Upper lobe of left lung (tissue), 4 donors: ENCODE data around the gene FCSK.

Experiments used
- CTCF ChIP-seq, 6 experiments: fragments of 450-650 bp in 4 of 6; fragments of 200-600 bp in 2 of 6; sonication (generic) in 2 of 6; IDR thresholded peaks; one replicate each; pipeline ENCODE4 v1.5.1; 2016 to 2019; ENCODE audit warnings: antibody characterized with exemption in 6 of 6
- POLR2A ChIP-seq, 4 donors: fragments of 450-650 bp; IDR thresholded peaks; one replicate each; pipeline ENCODE4 v1.5.1; 2016 to 2017; ENCODE audit warnings: antibody characterized with exemption in 4 of 4, mild to moderate bottlenecking in 2 of 4
- POLR2AphosphoS5 ChIP-seq, 2 donors: sonication (generic); formaldehyde crosslinking; IDR thresholded peaks; one replicate each; pipeline ENCODE4 v1.5.1; 2017; ENCODE audit warnings: antibody characterized with exemption in 2 of 2

GRCh38 chr16:70494202-70494770 lies 39.9 kb downstream of the FCSK start:
- TF ChIP-seq POLR2AphosphoS5 (IDR thresholded peaks at IDR 0.05) (no peak), CTCF (IDR thresholded peaks at IDR 0.05) (no peak), POLR2A (IDR thresholded peaks at IDR 0.05) (no peak)
